Gastroesophageal sphincter (tissue), 3 donors: ENCODE measurements around the gene CCDC57.

Experiments
- EP300 ChIP-seq: sonication (generic); formaldehyde crosslinking; IDR thresholded peaks from one replicate; pipeline ENCODE4 v1.6.1; 2017; ENCODE audit warnings: antibody characterized with exemption, mild to moderate bottlenecking
- POLR2A ChIP-seq, 2 donors: fragments of 450-650 bp; IDR thresholded peaks; one replicate each; pipeline ENCODE4 v1.6.1; 2017; ENCODE audit warnings: antibody characterized with exemption in 2 of 2, mild to moderate bottlenecking in 2 of 2, moderate library complexity in 1 of 2
- POLR2AphosphoS5 ChIP-seq: sonication (generic); formaldehyde crosslinking; IDR thresholded peaks from one replicate; pipeline ENCODE4 v1.6.1; 2017; ENCODE audit warnings: antibody characterized with exemption
- TF ChIP-seq, protein P1 (sequence below), 4 experiments: fragments of 200-600 bp in 2 of 4; fragments of 450-650 bp in 2 of 4; sonication (generic) in 1 of 4; IDR thresholded peaks; one replicate each; pipeline ENCODE4 v1.5.1; 2017 to 2019; ENCODE audit warnings: antibody characterized with exemption in 4 of 4, mild to moderate bottlenecking in 2 of 4, moderate library complexity in 2 of 4

GRCh38 chr17:82065193-82065637 is 147.4 kb downstream of the CCDC57 start:
- TF ChIP-seq, protein P1, sequence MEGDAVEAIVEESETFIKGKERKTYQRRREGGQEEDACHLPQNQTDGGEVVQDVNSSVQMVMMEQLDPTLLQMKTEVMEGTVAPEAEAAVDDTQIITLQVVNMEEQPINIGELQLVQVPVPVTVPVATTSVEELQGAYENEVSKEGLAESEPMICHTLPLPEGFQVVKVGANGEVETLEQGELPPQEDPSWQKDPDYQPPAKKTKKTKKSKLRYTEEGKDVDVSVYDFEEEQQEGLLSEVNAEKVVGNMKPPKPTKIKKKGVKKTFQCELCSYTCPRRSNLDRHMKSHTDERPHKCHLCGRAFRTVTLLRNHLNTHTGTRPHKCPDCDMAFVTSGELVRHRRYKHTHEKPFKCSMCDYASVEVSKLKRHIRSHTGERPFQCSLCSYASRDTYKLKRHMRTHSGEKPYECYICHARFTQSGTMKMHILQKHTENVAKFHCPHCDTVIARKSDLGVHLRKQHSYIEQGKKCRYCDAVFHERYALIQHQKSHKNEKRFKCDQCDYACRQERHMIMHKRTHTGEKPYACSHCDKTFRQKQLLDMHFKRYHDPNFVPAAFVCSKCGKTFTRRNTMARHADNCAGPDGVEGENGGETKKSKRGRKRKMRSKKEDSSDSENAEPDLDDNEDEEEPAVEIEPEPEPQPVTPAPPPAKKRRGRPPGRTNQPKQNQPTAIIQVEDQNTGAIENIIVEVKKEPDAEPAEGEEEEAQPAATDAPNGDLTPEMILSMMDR (IDR thresholded peaks at IDR 0.05), result no peak
- TF ChIP-seq POLR2A (IDR thresholded peaks at IDR 0.05), result no peak
- no peak for TF ChIP-seq EP300
- no peak for TF ChIP-seq POLR2AphosphoS5
